Measurements from ENCODE around the gene QRFPR.

GRCh38 chr4:121283319-121283718 is 97.5 kb downstream of the QRFPR start:
- TF ChIP-seq, protein P1, sequence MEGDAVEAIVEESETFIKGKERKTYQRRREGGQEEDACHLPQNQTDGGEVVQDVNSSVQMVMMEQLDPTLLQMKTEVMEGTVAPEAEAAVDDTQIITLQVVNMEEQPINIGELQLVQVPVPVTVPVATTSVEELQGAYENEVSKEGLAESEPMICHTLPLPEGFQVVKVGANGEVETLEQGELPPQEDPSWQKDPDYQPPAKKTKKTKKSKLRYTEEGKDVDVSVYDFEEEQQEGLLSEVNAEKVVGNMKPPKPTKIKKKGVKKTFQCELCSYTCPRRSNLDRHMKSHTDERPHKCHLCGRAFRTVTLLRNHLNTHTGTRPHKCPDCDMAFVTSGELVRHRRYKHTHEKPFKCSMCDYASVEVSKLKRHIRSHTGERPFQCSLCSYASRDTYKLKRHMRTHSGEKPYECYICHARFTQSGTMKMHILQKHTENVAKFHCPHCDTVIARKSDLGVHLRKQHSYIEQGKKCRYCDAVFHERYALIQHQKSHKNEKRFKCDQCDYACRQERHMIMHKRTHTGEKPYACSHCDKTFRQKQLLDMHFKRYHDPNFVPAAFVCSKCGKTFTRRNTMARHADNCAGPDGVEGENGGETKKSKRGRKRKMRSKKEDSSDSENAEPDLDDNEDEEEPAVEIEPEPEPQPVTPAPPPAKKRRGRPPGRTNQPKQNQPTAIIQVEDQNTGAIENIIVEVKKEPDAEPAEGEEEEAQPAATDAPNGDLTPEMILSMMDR (IDR thresholded peaks at IDR 0.05), result no peak
- TF ChIP-seq POLR2AphosphoS5 (IDR thresholded peaks at IDR 0.05; ENCODE audit: insufficient read depth in 1 of 2, low read depth in 1 of 2) (no peak), POLR2A (IDR thresholded peaks at IDR 0.05) (no peak)

Data from vagina (tissue), 2 donors.